T-helper 1 cell treated with Interleukin-12 subunit alpha and Interleukin-12 subunit beta and Interleukin-4 antibody, amounts not matched to agents 30 μg/mL and 1 μg/mL, for 36 hours (primary cell): Measurements from ENCODE around the gene ALDOC.

Source experiments
- H3K27ac Mint-ChIP-seq: one replicate; pipeline ENCODE4 v1.8.0; 2021; ENCODE audit warnings: mild to moderate bottlenecking, mixed read lengths
- H3K27me3 Mint-ChIP-seq: one replicate; pipeline ENCODE4 v1.8.0; 2021; ENCODE audit warnings: low read depth, mixed read lengths
- H3K36me3 Mint-ChIP-seq: one replicate; pipeline ENCODE4 v1.8.0; 2021; ENCODE audit warnings: low read depth, mixed read lengths
- H3K4me1 Mint-ChIP-seq: one replicate; pipeline ENCODE4 v1.8.0; 2021; ENCODE audit warnings: low read depth, mixed read lengths
- H3K4me3 Mint-ChIP-seq: one replicate; pipeline ENCODE4 v1.8.0; 2021; ENCODE audit warnings: mild to moderate bottlenecking, moderate library complexity, mixed read lengths
- H3K9me3 Mint-ChIP-seq: one replicate; pipeline ENCODE4 v1.8.0; 2021; ENCODE audit warnings: mixed read lengths

Gene ALDOC

DNA sequence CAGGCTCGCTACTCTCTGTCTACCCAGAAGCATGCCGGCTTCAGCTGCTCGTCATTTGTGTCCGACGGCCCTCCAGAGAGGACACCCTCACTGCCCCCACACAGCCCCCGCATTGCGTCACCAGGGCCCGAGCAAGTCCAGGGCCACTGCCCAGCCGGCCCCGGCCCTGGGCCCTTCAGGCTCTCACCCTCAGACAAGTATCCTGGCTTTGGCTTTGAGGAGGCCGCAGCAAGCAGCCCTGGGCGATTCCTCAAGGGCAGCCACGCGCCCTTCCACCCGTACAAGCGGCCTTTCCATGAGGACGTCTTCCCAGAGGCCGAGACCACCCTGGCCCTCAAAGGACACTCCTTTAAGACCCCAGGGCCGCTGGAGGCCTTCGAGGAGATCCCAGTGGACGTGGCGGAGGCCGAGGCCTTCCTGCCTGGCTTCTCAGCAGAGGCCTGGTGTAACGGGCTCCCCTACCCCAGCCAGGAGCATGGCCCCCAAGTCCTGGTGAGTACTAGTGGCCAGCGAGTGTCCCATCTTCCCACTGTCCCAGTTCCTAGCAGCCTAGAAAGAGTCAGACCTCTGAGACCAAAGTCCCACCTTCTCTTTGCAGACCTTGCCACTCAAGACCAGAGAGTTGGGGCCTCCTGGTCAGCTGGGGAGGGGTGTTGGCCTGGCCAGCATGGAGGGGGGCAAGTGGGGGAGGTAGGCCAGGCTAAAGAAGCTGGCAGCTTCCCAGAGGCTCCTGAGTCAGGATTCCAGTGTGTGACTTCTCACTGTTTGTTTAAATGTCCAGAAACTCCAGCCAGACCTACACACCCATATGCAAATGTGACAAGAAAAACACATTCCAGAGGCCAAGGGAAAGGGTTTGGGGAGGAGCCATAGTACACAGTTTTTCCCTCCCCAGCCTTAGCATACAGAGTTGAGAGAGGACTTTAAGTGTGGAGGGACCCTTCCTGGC is 51.9 kb downstream of the ALDOC start:
- Mint-ChIP-seq H3K4me3 (no peak overlapping the region), H3K9me3 (no peaks in the 10 kb centered on the region), H3K27me3 (no peaks in the 10 kb centered on the region), H3K27ac (no peak overlapping the region), H3K36me3 (no peaks in the 10 kb centered on the region), H3K4me1 (no peaks in the 10 kb centered on the region)

DNA sequence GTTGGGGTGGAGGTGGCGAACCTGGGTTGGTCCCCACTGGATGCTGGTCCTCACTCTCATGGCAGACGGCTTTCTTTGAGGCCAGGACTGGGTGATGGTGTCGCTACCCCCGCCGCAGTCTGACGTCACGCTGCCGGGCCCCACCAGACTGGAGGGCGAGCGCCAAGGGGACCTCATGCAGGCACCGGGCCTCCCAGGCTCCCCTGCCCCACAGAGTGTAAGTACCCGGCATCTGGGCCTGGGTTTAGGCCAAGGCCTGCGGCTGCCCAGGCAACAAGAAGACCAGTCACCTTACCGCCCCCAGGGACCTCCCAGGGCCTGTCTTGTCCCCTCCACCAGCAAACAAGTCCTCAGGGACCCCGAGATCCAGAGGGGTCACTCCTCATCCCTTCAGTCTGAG is 52.8 kb downstream of the ALDOC start:
- Mint-ChIP-seq H3K4me3 (no peak overlapping the region), H3K4me1 (no peaks in the 10 kb centered on the region), H3K27ac (no peak overlapping the region), H3K27me3 (no peaks in the 10 kb centered on the region), H3K36me3 (no peaks in the 10 kb centered on the region), H3K9me3 (no peaks in the 10 kb centered on the region)

DNA sequence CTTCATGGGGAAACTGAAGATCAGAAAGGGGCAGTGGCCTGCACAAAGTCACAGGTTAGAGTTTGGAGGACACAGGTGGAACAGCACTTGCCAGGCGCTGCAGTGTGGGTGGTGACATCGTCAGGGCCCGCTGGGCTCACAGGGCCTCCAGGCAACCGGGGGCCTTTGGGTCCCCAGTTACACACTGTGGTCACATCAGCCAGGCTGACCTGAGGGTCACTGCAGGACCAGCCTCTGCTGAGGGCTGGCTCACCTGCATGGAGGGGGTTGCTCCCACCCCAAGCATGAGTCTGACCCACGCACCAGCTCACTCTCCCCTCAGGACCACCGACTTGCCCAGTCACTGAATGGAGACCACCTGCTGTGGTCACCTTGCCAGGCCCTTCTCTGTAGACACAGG is 53.5 kb downstream of the ALDOC start:
- no peak overlapping the region for H3K27ac Mint-ChIP-seq
- peaks cover 4% of the 10 kb centered on the region for H3K27me3 Mint-ChIP-seq
- no peak overlapping the region for H3K4me3 Mint-ChIP-seq
- H3K4me1 Mint-ChIP-seq = no peaks in the 10 kb centered on the region
- H3K36me3 Mint-ChIP-seq = no peaks in the 10 kb centered on the region
- no peaks in the 10 kb centered on the region for H3K9me3 Mint-ChIP-seq
